Thyroid gland (tissue), 4 donors: ENCODE data around the gene TC2N. TPM values are rescaled to one million over a fixed set of nuclear protein-coding genes. Genes with fewer than 3 reads are reported as not detected.
"Not testable (repeated sequence)": the region's sequence is repeated elsewhere in the genome, so short reads cannot be mapped to it uniquely, and the experiment has no call there.

Experiments used
- DNase-seq, 2 donors: peaks; one replicate each; pipeline ENCODE4 v3.0.0-alpha.2; 2019
- H3K27ac ChIP-seq, 3 donors: fragments of 200-600 bp; sonication (generic); 1 replicate in 2 of 3; 2 replicates in 1 of 3; pipeline ENCODE4 v1.5.1; 2016 to 2019; ENCODE audit warnings: mild to moderate bottlenecking in 1 of 3, moderate library complexity in 1 of 3
- H3K27me3 ChIP-seq: fragments of 200-600 bp; sonication (generic); one replicate; pipeline ENCODE4 v1.5.1; 2019
- H3K36me3 ChIP-seq, 2 donors: fragments of 200-600 bp; sonication (generic); one replicate each; pipeline ENCODE4 v1.5.1; 2016 to 2019
- H3K4me1 ChIP-seq, 2 donors: fragments of 200-600 bp; sonication (generic); one replicate each; pipeline ENCODE4 v1.5.1; 2017 to 2019
- H3K4me3 ChIP-seq, 3 donors: fragments of 200-600 bp; sonication (generic); replicated peaks in 1 of 3; 1 replicate in 2 of 3; 2 replicates in 1 of 3; pipeline ENCODE4 v1.5.1; 2016; ENCODE audit warnings: mild to moderate bottlenecking in 1 of 3
- H3K9me3 ChIP-seq: fragments of 200-600 bp; sonication (generic); one replicate; pipeline ENCODE4 v1.5.1; 2017
- POLR2A ChIP-seq, 2 donors: fragments of 450-650 bp; IDR thresholded peaks; one replicate each; pipeline ENCODE4 v1.6.1; 2017; ENCODE audit warnings: antibody characterized with exemption in 2 of 2, mild to moderate bottlenecking in 2 of 2, moderate library complexity in 1 of 2
- WGBS, 2 donors: methylation state at CpG; one replicate each; pipeline ENCODE4 v1.1.5; 2017; 5-methylcytosine and 5-hydroxymethylcytosine counted together
- intact Hi-C: fragments of 100-400 bp; cut with DNase I; formaldehyde crosslinking; loops from one replicate; pipeline ENCODE4 v1.15.1; 2023
- total RNA-seq, 4 donors: library from RNA; depleted of rRNA; stranded (reverse); fragments of >200 nt; gene quantifications; one replicate each; pipeline ENCODE4 v1.2.3, GENCODE V29; 2016
- TF ChIP-seq, protein P1 (sequence below), 6 experiments: fragments of 200-600 bp in 3 of 6; fragments of 450-650 bp in 3 of 6; sonication (generic) in 3 of 6; IDR thresholded peaks; one replicate each; pipeline ENCODE4 v1.5.1; 2016 to 2019; ENCODE audit warnings: antibody characterized with exemption in 6 of 6, mild to moderate bottlenecking in 2 of 6, inconsistent platforms in 1 of 6, moderate library complexity in 1 of 6

The TC2N gene
- total RNA-seq, 4 donors from 2014 or later: 57.5 to 102 (median 78.0) TPM

DNA sequence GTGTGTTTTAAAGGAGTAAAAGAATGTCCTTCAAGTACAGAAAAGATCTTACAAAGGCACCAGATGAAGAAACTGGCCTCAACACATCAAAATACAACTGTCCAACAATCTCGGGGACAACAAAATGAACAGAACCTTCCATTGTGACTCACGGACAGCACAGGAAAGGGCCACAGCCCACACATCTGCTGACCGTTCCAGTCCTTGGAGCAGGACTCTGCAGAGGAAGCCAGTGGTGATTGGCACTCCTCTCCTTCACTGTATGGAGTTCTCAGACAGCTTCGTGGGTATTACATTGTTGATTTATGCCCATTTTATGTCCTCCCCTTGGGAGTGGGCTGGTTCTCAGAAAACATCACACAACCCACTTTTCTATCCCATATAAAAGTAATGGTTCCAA lies 32.5 kb upstream of the TC2N start:
- no peaks in the 10 kb centered on the region for H3K9me3 ChIP-seq
- no peak for DNase-seq
- TF ChIP-seq, protein P1, sequence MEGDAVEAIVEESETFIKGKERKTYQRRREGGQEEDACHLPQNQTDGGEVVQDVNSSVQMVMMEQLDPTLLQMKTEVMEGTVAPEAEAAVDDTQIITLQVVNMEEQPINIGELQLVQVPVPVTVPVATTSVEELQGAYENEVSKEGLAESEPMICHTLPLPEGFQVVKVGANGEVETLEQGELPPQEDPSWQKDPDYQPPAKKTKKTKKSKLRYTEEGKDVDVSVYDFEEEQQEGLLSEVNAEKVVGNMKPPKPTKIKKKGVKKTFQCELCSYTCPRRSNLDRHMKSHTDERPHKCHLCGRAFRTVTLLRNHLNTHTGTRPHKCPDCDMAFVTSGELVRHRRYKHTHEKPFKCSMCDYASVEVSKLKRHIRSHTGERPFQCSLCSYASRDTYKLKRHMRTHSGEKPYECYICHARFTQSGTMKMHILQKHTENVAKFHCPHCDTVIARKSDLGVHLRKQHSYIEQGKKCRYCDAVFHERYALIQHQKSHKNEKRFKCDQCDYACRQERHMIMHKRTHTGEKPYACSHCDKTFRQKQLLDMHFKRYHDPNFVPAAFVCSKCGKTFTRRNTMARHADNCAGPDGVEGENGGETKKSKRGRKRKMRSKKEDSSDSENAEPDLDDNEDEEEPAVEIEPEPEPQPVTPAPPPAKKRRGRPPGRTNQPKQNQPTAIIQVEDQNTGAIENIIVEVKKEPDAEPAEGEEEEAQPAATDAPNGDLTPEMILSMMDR (IDR thresholded peaks at IDR 0.05): no peak
- TF ChIP-seq POLR2A (IDR thresholded peaks at IDR 0.05): no peak
- no peaks in the 10 kb centered on the region for H3K27me3 ChIP-seq
- H3K27ac ChIP-seq: no peak overlapping the region
- intact Hi-C loops: no loop called here
- H3K4me1 ChIP-seq: peaks cover 7 to 12% of the 10 kb centered on the region in 2 donors
- H3K36me3 ChIP-seq: no peaks in the 10 kb centered on the region
- WGBS, 2 donors: 69 to 76% methylated on average over 4 of the region's 4 CpGs
- H3K4me3 ChIP-seq: no peak overlapping the region

DNA sequence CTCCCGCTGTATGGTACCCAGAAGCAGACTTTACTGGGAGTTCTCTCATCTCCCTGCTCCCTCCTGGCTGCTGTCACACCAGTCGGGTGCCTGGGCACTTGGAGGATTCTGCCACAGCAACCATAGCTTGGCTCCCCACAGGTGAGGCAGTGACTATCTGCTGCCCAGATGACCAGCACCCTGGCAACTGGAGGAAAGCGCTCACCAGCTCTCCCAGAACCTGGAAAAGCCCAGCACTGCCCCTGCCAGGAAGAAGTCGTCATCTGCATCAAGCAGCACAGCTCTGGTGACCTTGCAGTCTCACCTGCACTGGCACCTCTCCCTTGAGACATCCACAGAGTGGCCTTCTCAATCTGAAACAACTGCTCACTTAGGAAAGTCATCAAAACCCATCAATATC lies 31.9 kb upstream of the TC2N start:
- no peaks in the 10 kb centered on the region for H3K36me3 ChIP-seq
- intact Hi-C loops: no loop called here
- DNase-seq: no peak
- no peak overlapping the region for H3K27ac ChIP-seq
- WGBS, 2 donors: 97% methylated on average over 3 of the region's 4 CpGs; no CpG with 5 or more reads in 1 of the 2 donors
- no peak overlapping the region for H3K4me3 ChIP-seq
- TF ChIP-seq, protein P1 (IDR thresholded peaks at IDR 0.05): no peak
- no peak for TF ChIP-seq POLR2A (IDR thresholded peaks at IDR 0.05)
- no peaks in the 10 kb centered on the region for H3K9me3 ChIP-seq
- no peaks in the 10 kb centered on the region for H3K27me3 ChIP-seq
- peaks cover 7 to 12% of the 10 kb centered on the region in 2 donors for H3K4me1 ChIP-seq

DNA sequence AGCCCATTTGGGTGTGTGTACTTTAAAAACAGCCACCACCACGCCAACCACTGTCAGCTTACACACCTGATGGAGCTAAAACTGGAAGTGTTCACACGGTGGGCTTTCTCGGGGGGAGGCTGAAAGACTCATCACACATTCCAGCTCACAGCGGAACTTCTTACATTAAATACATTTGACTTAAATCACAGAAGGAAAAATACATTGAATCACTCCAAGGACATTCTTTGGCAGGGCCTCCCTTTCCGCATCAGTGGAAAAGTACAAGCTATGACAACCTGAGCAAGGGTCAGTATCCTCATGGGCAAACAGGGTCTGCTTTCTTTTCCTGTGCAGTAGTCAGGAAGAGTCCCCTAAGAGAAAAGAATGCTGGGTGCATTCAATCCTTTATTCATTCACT lies 31.0 kb upstream of the TC2N start:
- H3K27ac ChIP-seq: peak overlapping the region in 2 of 3 donors; percentile 25 to 52
- DNase-seq: peak in 1 of 2 donors; percentile 36
- peaks cover 7 to 12% of the 10 kb centered on the region in 2 donors for H3K4me1 ChIP-seq
- H3K9me3 ChIP-seq: no peaks in the 10 kb centered on the region
- intact Hi-C loops: no loop called here
- H3K4me3 ChIP-seq: no peak overlapping the region
- 63 to 72% methylated on average over 5 of the region's 5 CpGs for whole genome bisulfite sequencing, 2 donors
- H3K36me3 ChIP-seq: no peaks in the 10 kb centered on the region
- H3K27me3 ChIP-seq: no peaks in the 10 kb centered on the region
- no peak for TF ChIP-seq POLR2A (IDR thresholded peaks at IDR 0.05)
- TF ChIP-seq, protein P1 (IDR thresholded peaks at IDR 0.05): no peak

DNA sequence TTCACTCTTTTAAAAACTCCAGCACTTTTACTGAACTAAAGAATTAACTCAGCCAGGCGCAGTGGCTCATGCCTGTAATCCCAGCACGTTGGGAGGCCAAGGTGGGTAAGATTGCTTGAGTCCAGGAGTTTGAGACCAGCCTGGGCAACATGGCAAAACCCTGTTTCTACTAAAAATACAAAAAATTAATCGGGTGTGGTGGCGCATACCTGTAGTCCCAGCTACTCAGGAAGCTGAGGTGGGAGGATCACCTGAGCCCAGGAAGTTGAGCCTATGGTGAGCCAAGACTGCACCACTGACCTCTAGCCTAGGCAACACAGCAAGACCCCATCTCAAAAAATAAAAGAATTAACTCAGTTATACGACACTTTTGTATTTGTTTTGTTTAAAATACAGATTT lies 30.4 kb upstream of the TC2N start:
- Histone ChIP-seq H3K4me1 (peaks cover 7 to 12% of the 10 kb centered on the region in 2 donors), H3K27ac (peak overlapping the region in 2 of 3 donors; percentile 41 to 52)
- H3K9me3 ChIP-seq, H3K4me3 ChIP-seq, DNase-seq, intact Hi-C loops, H3K27me3 ChIP-seq, H3K36me3 ChIP-seq: not testable (repeated sequence)
- 74 to 83% methylated on average over 5 of the region's 5 CpGs for WGBS, 2 donors

DNA sequence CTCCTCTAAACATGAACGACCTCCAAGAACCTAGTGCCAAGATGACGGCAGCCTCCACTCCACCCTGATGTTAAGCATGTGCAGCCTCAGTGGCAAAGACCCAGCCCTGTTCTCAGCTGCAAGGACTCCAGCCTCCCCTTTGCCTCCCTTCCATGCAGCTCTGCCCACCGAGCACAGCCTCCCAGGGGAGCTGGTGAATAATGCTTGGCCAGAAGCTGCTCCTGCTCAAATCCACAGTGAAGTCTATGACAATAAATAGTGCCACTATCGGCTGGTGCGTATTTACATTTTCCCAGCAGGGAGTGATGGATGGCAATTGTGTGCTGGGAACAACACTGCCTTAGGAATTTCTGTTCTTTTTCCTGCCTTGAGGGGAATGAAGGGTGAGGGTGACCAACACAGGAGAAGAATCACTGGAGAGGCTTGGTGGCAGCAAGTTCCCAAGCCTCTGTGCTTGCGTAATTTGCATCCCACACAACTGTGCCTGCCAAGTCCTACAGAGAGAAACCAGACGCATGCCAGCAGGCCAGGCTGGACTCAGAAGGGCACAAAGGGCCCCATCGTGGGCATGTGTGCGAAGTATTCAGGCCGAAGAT lies 29.9 kb upstream of the TC2N start:
- TF ChIP-seq POLR2A (IDR thresholded peaks at IDR 0.05): peak in 1 of 2 donors; percentile 16
- TF ChIP-seq, protein P1 (IDR thresholded peaks at IDR 0.05): no peak
- Histone ChIP-seq H3K9me3 (no peaks in the 10 kb centered on the region), H3K4me1 (peaks cover 7 to 12% of the 10 kb centered on the region in 2 donors), H3K27ac (peak overlapping the region in 2 of 3 donors; percentile 41 to 52), H3K27me3 (no peaks in the 10 kb centered on the region), H3K4me3 (no peak overlapping the region), H3K36me3 (no peaks in the 10 kb centered on the region)
- intact Hi-C loops: no loop called here
- DNase-seq: peak; percentile 86 to 89
- 47 to 52% methylated on average over 10 of the region's 10 CpGs for WGBS, 2 donors
